ENCODE data around the gene LCN12. TPM values are rescaled to one million over a fixed set of nuclear protein-coding genes. Genes with fewer than 3 reads are reported as not detected.

LCN12 gene
- total RNA-seq, 2 donors from 2014 or later, result 6.5 to 8.6 TPM

DNA sequence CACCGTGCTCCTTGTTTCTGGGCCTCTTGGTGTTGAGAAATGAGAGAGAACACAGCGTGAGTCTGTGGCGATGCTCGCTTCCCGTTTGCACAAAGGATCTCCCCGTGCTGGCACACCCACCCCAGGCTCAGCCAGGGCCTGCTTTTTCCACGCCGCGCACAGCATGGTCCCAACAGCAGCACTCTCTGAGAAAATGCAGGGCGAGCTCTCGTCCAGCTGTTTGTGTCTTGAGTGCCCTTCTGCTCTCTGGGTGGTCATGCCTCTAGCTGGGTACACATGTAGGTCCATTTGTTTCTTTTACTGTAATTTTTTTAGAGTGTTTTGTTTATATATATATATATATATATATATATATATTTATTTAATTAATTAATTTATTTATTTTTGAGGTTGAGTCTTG is 34.2 kb upstream of the LCN12 start:
- TF ChIP-seq CTCF (IDR thresholded peaks at IDR 0.05), result no peak
- intact Hi-C loops (cut with DNase I), result no loop called here
- peaks cover 22% of the 10 kb centered on the region for H3K36me3 ChIP-seq
- no peaks in the 10 kb centered on the region for H3K9me3 ChIP-seq
- no peak overlapping the region for H3K9ac ChIP-seq (ENCODE audit: low read depth in 2 of 2, low read length in 2 of 2)
- DNase-seq, result no peak
- H3K4me3 ChIP-seq, result no peak overlapping the region
- H3K27ac ChIP-seq, result no peak overlapping the region
- no peaks in the 10 kb centered on the region for H3K27me3 ChIP-seq
- H3K4me1 ChIP-seq, result no peaks in the 10 kb centered on the region

DNA sequence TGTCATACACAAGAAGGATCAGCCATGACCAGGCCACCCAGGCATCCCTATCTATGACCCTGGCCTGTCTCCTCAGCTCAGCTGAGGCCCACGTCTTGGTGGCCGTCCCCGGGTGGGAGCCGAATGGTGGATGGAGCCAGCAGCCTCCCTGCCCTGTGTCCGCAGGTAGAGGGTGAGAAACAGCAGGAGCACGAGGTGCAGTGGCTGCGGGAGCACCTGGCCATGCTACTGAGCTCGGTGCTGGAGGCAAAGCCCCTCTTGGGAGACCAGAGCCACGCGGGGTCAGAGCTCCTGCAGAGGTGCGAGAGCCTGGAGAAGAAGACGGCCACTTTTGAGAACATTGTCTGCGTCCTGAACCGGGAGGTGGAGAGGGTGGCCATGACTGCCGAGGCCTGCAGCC is 32.0 kb upstream of the LCN12 start:
- intact Hi-C loops (cut with DNase I), result no loop called here
- H3K4me1 ChIP-seq, result no peaks in the 10 kb centered on the region
- H3K4me3 ChIP-seq, result no peak overlapping the region
- no peak for DNase-seq
- H3K36me3 ChIP-seq, result peaks cover 22% of the 10 kb centered on the region
- no peaks in the 10 kb centered on the region for H3K27me3 ChIP-seq
- no peak for TF ChIP-seq CTCF (IDR thresholded peaks at IDR 0.05)
- H3K9me3 ChIP-seq, result no peaks in the 10 kb centered on the region
- H3K27ac ChIP-seq, result no peak overlapping the region
- peak overlapping the region in 1 of 2 donors; percentile 4 for H3K9ac ChIP-seq (ENCODE audit: low read depth in 2 of 2, low read length in 2 of 2)

GRCh38 chr9:136920734-136921231 is 31.3 kb upstream of the LCN12 start:
- Histone ChIP-seq H3K27ac (no peak overlapping the region), H3K27me3 (no peaks in the 10 kb centered on the region), H3K4me1 (no peaks in the 10 kb centered on the region), H3K9ac (ENCODE audit: low read depth in 2 of 2, low read length in 2 of 2) (no peak overlapping the region), H3K36me3 (peaks cover 22% of the 10 kb centered on the region), H3K4me3 (no peak overlapping the region), H3K9me3 (no peaks in the 10 kb centered on the region)
- no peak for TF ChIP-seq CTCF (IDR thresholded peaks at IDR 0.05)
- intact Hi-C loops (cut with DNase I), result no loop called here
- DNase-seq, result no peak

- H3K27ac ChIP-seq, result no peak overlapping the region
- no peak overlapping the region for H3K9ac ChIP-seq (ENCODE audit: low read depth in 2 of 2, low read length in 2 of 2)
- H3K36me3 ChIP-seq, result peaks cover 22% of the 10 kb centered on the region
- H3K27me3 ChIP-seq, result no peaks in the 10 kb centered on the region
- no peak for TF ChIP-seq CTCF (IDR thresholded peaks at IDR 0.05)
- intact Hi-C loops (cut with DNase I), result no loop called here
- H3K9me3 ChIP-seq, result no peaks in the 10 kb centered on the region
- DNase-seq, result no peak
- no peak overlapping the region for H3K4me3 ChIP-seq
- no peaks in the 10 kb centered on the region for H3K4me1 ChIP-seq
These were observed 30.8 kb upstream of the LCN12 start for GRCh38 chr9:136921307-136921706.

- Histone ChIP-seq H3K27me3 (no peaks in the 10 kb centered on the region), H3K4me1 (no peaks in the 10 kb centered on the region), H3K4me3 (no peak overlapping the region), H3K27ac (no peak overlapping the region), H3K9me3 (no peaks in the 10 kb centered on the region), H3K36me3 (peaks cover 20% of the 10 kb centered on the region), H3K9ac (ENCODE audit: low read depth in 2 of 2, low read length in 2 of 2) (no peak overlapping the region)
- no peak for TF ChIP-seq CTCF (IDR thresholded peaks at IDR 0.05)
- intact Hi-C loops (cut with DNase I), result no loop called here
- DNase-seq, result no peak
These were observed 30.4 kb upstream of the LCN12 start for GRCh38 chr9:136921718-136922117.

Measured in colonic mucosa (tissue), 4 donors.